Keratinocyte (primary cell): ENCODE measurements around the gene MIDN. TPM values are rescaled to one million over a fixed set of nuclear protein-coding genes. Genes with fewer than 3 reads are reported as not detected.

Experiments used
- DNase-seq: peaks from one replicate; pipeline ENCODE4 v3.0.0-alpha.2; 2011; ENCODE audit warnings: low read depth, missing footprints, low spot score
- FAIRE-seq: peaks from 2 replicates; lab custom pipeline; 2011; peaks lifted over from hg19 to GRCh38; lab: Jason Lieb, UNC
- H2AFZ ChIP-seq: 2 replicates; pipeline ENCODE4 v1.6.0; 2012; ENCODE audit warnings: low read length, control low read depth, inconsistent platforms; ENCODE audit not compliant: control insufficient read depth
- H3K27ac ChIP-seq: 2 replicates; pipeline ENCODE4 v1.5.1; 2011; ENCODE audit warnings: low read length; ENCODE audit not compliant: control insufficient read depth, insufficient read depth
- H3K27me3 ChIP-seq: 3 replicates; pipeline ENCODE4 v1.6.0; 2011; ENCODE audit warnings: low read length; ENCODE audit not compliant: control insufficient read depth, insufficient read depth; ENCODE audit errors: extremely low read depth
- H3K36me3 ChIP-seq, 2 experiments: 2 replicates in 1 of 2; 3 replicates in 1 of 2; pipeline ENCODE4 v1.5.1; 2011; ENCODE audit warnings: low read length in 2 of 2, mild to moderate bottlenecking in 1 of 2; ENCODE audit not compliant: control insufficient read depth in 2 of 2, insufficient read depth in 2 of 2; ENCODE audit errors: extremely low read depth in 1 of 2
- H3K4me1 ChIP-seq: 3 replicates; pipeline ENCODE4 v1.5.1; 2011; ENCODE audit warnings: low read length; ENCODE audit not compliant: control insufficient read depth, insufficient read depth; ENCODE audit errors: extremely low read depth
- H3K4me2 ChIP-seq: 3 replicates; pipeline ENCODE4 v1.6.0; 2011; ENCODE audit warnings: low read depth, low read length; ENCODE audit not compliant: control insufficient read depth, insufficient read depth; ENCODE audit errors: extremely low read depth
- H3K4me3 ChIP-seq, 3 experiments: fragments of 200-600 bp in 1 of 3; sonication (generic) in 1 of 3; 2 replicates in 2 of 3; 3 replicates in 1 of 3; pipeline ENCODE4 v1.5.1; 2011 to 2016; ENCODE audit warnings: low read length in 3 of 3, mild to moderate bottlenecking in 3 of 3, control low read depth in 2 of 3, inconsistent platforms in 1 of 3, low read depth in 1 of 3, mixed read lengths in 1 of 3, mixed run types in 1 of 3, moderate library complexity in 1 of 3; ENCODE audit not compliant: control insufficient read depth in 2 of 3, insufficient read depth in 2 of 3; ENCODE audit errors: extremely low read depth in 1 of 3
- H3K79me2 ChIP-seq: 2 replicates; pipeline ENCODE4 v1.6.0; 2012; ENCODE audit warnings: low read length; ENCODE audit not compliant: control insufficient read depth, insufficient read depth
- H3K9ac ChIP-seq: 3 replicates; pipeline ENCODE4 v1.6.0; 2011; ENCODE audit warnings: low read length; ENCODE audit not compliant: control insufficient read depth, insufficient read depth; ENCODE audit errors: extremely low read depth
- H3K9me1 ChIP-seq: 3 replicates; pipeline ENCODE4 v1.6.0; 2011; ENCODE audit warnings: low read length; ENCODE audit not compliant: control insufficient read depth, insufficient read depth; ENCODE audit errors: extremely low read depth
- H3K9me3 ChIP-seq: 2 replicates; pipeline ENCODE4 v1.5.1; 2012; ENCODE audit warnings: low read depth, low read length; ENCODE audit not compliant: control insufficient read depth
- H4K20me1 ChIP-seq: 3 replicates; pipeline ENCODE4 v1.6.0; 2011; ENCODE audit warnings: low read length; ENCODE audit not compliant: control insufficient read depth, insufficient read depth; ENCODE audit errors: extremely low read depth
- CTCF ChIP-seq, 3 experiments: IDR thresholded peaks in 1 of 3; conservative IDR thresholded peaks in 1 of 3; optimal IDR thresholded peaks in 1 of 3; 2 replicates in 2 of 3; 3 replicates in 1 of 3; pipeline versions ENCODE3 to v1.5.1; 2011; ENCODE audit warnings: low read length in 3 of 3, mild to moderate bottlenecking in 3 of 3, moderate library complexity in 2 of 3, control low read depth in 1 of 3, inconsistent platforms in 1 of 3; ENCODE audit not compliant: insufficient read depth in 2 of 3; ENCODE audit errors: extremely low read depth in 1 of 3
- EZH2 ChIP-seq: IDR thresholded peaks from one replicate; pipeline ENCODE4 v1.6.1; 2012; ENCODE audit warnings: inconsistent platforms, mild to moderate bottlenecking, low read length, moderate library complexity
- dilution Hi-C: fragments of 300-500 bp; cut with MboI; formaldehyde crosslinking; loops from one replicate; pipeline ENCODE4 v1.7.0; 2020; ENCODE audit warnings: low sequenced_read_pairs; ENCODE audit not compliant: extremely low pct_ligation_motif_present
- polyA plus RNA-seq, 5 experiments: library from polyadenylated mRNA; depleted of rRNA in 3 of 5; stranded (reverse) in 3 of 5; stranded (forward) in 1 of 5; unstranded in 1 of 5; fragments of >200 nt; gene quantifications; 1 replicate in 1 of 5; 2 replicates in 3 of 5; 3 replicates in 1 of 5; pipeline versions ENCODE4 v1.2.1 to v1.2.3, GENCODE V29; 2011 to 2012; ENCODE audit warnings: missing spikeins in 2 of 5, low read depth in 1 of 5, low replicate concordance in 1 of 5

MIDN gene
- polyA plus RNA-seq, 1 donor (not counting 4 experiments of a cell fraction or from before 2014, with no cell fraction given), result 4.7 TPM

DNA sequence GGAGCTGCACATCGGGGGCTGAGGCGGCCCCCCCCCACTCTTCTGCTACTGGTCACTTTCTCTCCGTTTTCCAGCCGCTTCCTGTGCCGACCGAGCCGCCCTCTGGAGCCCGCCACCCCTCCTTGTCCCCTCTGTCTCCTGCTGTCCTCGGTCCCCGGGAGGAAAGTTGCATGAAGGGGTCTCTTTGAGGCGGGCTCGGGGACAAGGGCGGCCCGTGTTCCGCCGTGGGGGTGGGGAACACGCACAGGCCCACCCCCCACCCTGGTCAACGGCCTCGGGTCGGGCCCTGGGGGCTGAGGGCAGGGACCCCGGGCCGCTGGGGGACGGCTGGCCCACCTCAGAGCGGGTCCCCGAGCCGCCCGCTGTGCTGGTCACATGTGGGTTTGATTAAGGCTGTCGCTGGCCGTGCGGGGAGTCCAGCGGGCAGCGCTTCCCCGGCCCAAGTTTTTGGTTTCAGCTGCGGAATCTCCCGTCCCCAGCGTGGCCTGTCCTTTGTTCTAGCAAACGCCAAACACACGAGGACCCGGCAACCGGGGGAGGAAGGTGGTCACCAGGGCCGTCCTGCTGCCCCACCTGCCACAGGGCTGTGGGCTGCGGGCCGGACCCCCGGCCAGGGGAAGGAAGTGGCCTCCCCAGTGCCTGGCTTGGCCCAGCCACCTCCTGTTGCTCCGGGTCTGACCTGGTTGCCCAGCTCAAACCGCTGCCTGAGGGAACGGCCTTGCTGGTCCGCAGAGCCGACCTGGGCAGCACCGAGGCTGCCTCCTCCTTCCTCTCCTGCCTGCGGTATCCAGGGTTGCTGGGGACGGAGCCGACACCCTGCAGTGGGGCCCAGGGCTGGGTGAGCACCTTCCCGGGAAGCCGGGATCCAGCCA is 39.2 kb downstream of the MIDN start:
- Histone ChIP-seq H3K27ac (no peak overlapping the region), H3K4me3 (no peak overlapping the region), H3K79me2 (no peaks in the 10 kb centered on the region), H3K4me1 (no peaks in the 10 kb centered on the region), H2AFZ (no peak overlapping the region), H3K4me2 (no peak overlapping the region), H3K9me1 (no peaks in the 10 kb centered on the region), H4K20me1 (peaks cover 3% of the 10 kb centered on the region), H3K9me3 (no peaks in the 10 kb centered on the region), H3K36me3 (no peaks in the 10 kb centered on the region), H3K9ac (no peak overlapping the region), H3K27me3 (peaks cover 90% of the 10 kb centered on the region)
- dilution Hi-C loops, result no loop called here
- no peak for TF ChIP-seq CTCF (optimal IDR thresholded peaks at IDR 0.05 in 1 of 3, IDR thresholded peaks at IDR 0.05 in 1 of 3, conservative IDR thresholded peaks at IDR 0.05 in 1 of 3; ENCODE audit: extremely low read depth in 1 of 3, insufficient read depth in 2 of 3, low read length in 3 of 3)
- TF ChIP-seq EZH2, result peak; percentile 44
- no peak for FAIRE-seq
- DNase-seq, result no peak

GRCh38 chr19:1288226-1288612 is 39.8 kb downstream of the MIDN start:
- Histone ChIP-seq H3K27ac (no peak overlapping the region), H3K9ac (no peak overlapping the region), H3K36me3 (no peaks in the 10 kb centered on the region), H3K27me3 (peaks cover 91% of the 10 kb centered on the region), H3K9me3 (no peaks in the 10 kb centered on the region), H3K4me1 (no peaks in the 10 kb centered on the region), H3K4me2 (no peak overlapping the region), H3K79me2 (no peaks in the 10 kb centered on the region), H4K20me1 (peaks cover 3% of the 10 kb centered on the region), H3K9me1 (no peaks in the 10 kb centered on the region), H3K4me3 (no peak overlapping the region), H2AFZ (no peak overlapping the region)
- dilution Hi-C loops, result no loop called here
- no peak for DNase-seq
- TF ChIP-seq CTCF (optimal IDR thresholded peaks at IDR 0.05 in 1 of 3, IDR thresholded peaks at IDR 0.05 in 1 of 3, conservative IDR thresholded peaks at IDR 0.05 in 1 of 3; ENCODE audit: extremely low read depth in 1 of 3, insufficient read depth in 2 of 3, low read length in 3 of 3) (no peak), EZH2 (no peak)
- FAIRE-seq, result no peak
